DOHH2 (cell line): ENCODE measurements around the gene SDCCAG8.

Source experiments
- CTCF ChIP-seq: fragments of 200-600 bp; sonication (generic); IDR thresholded peaks from one replicate; pipeline ENCODE4 v1.5.1; 2014; ENCODE audit warnings: antibody characterized with exemption, mild to moderate bottlenecking, low read depth, low read length; ENCODE audit not compliant: poor library complexity, severe bottlenecking
- EZH2phosphoT487 ChIP-seq: fragments of 200-600 bp; sonication (generic); IDR thresholded peaks from 2 replicates; pipeline ENCODE4 v1.6.1; 2017; ENCODE audit warnings: borderline replicate concordance, mild to moderate bottlenecking, antibody characterized with exemption, low read length, moderate library complexity, mixed read lengths

GRCh38 chr1:243495442-243496186 lies 239.8 kb downstream of the SDCCAG8 start:
- TF ChIP-seq CTCF = no peak
- TF ChIP-seq EZH2phosphoT487 = no peak
